Measurements from ENCODE around the gene CPEB2. TPM values are rescaled to one million over a fixed set of nuclear protein-coding genes. Genes with fewer than 3 reads are reported as not detected.

Gene CPEB2
- polyA plus RNA-seq, 1 experiment, result 10.4 TPM

DNA sequence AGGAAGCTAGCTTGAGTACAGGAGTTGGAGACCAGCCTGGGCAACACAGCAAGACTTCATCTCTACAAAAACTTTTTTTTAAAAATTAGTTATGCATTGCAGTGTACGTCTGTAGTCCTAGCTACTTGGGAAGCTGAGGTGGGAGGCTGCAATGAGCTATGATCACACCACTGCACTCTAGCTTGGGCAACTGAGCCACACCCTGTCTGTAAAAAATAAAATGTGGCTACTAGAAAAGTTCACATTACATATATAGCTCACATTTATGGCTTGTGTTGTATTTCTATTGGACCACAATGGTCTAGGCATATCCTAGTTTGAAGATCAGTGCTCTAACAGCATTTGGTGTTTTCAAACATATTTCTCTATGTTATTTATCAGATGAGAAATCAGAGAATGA lies 11.8 kb upstream of the CPEB2 start:
- Histone ChIP-seq H3K9me3 (ENCODE audit: control insufficient read depth, insufficient read depth, low read length) (no peaks in the 10 kb centered on the region), H3K27me3 (ENCODE audit: control insufficient read depth, insufficient read depth, low read length) (no peaks in the 10 kb centered on the region), H3K27ac (ENCODE audit: low read depth, low read length) (no peak overlapping the region), H3K4me3 (ENCODE audit: low read depth, low read length) (no peak overlapping the region)
- TF ChIP-seq, protein P1, sequence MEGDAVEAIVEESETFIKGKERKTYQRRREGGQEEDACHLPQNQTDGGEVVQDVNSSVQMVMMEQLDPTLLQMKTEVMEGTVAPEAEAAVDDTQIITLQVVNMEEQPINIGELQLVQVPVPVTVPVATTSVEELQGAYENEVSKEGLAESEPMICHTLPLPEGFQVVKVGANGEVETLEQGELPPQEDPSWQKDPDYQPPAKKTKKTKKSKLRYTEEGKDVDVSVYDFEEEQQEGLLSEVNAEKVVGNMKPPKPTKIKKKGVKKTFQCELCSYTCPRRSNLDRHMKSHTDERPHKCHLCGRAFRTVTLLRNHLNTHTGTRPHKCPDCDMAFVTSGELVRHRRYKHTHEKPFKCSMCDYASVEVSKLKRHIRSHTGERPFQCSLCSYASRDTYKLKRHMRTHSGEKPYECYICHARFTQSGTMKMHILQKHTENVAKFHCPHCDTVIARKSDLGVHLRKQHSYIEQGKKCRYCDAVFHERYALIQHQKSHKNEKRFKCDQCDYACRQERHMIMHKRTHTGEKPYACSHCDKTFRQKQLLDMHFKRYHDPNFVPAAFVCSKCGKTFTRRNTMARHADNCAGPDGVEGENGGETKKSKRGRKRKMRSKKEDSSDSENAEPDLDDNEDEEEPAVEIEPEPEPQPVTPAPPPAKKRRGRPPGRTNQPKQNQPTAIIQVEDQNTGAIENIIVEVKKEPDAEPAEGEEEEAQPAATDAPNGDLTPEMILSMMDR (IDR thresholded peaks at IDR 0.05; ENCODE audit: low read depth, low read length), result no peak
- CTCF ChIA-PET, result no interaction called here
- POLR2A ChIA-PET, result no interaction called here
- no peak for DNase-seq (ENCODE audit: low read depth, low spot score)

DNA sequence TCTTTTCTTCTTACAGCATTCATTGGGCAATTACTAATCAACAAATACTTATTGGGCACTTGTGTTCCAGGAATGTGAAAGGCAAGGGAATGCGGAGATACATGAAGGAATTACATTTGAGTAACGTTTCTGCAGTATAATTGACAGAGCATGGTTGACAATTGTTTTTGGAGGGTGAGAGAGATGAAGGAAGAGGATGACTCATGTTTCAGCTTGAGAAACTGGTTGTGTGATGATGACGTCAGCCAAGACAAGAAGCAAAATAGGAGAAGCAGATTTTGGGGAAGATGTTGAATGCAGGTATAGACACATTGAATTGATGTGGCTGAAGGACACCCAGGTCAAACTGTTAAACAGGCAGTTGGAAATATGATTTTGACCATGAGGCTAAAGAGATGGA lies 8.0 kb upstream of the CPEB2 start:
- Histone ChIP-seq H3K4me3 (ENCODE audit: low read depth, low read length) (no peak overlapping the region), H3K9me3 (ENCODE audit: control insufficient read depth, insufficient read depth, low read length) (no peaks in the 10 kb centered on the region), H3K27ac (ENCODE audit: low read depth, low read length) (no peak overlapping the region), H3K27me3 (ENCODE audit: control insufficient read depth, insufficient read depth, low read length) (no peaks in the 10 kb centered on the region)
- ChIA-PET POLR2A (no interaction called here), CTCF (no interaction called here)
- DNase-seq (ENCODE audit: low read depth, low spot score), result no peak
- TF ChIP-seq, protein P1 (IDR thresholded peaks at IDR 0.05; ENCODE audit: low read depth, low read length), result no peak

DNA sequence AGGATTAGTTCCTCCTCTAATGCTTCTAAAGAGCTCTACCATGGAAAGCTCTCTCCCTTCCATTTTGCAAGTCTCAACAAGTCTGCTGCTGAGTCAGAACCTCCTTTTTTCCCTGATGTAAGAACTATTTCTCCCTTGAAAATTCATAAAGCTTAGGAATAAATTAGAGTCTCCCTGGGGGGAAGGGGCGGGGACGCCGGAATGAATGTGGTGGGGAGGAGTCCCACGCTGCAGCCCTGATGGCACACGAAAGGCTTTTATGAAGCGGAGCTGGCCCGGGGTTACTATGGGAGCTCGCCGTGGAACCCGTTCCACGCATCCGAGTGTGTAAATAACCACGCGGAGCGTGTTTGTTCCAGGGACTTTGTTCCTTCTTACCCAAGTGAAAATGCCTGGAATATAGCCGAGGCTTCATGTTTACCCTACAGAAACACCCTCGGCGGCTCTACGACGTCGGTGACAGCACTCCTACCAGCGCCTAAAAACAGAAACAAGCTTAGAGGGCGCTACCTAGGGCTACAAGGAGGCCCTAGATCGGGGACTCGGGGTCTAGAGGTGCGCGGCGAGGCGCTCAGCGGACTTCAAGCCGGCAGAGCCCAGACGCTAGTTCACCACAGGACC lies 923 bp upstream of the CPEB2 start:
- TF ChIP-seq, protein P1 (IDR thresholded peaks at IDR 0.05; ENCODE audit: low read depth, low read length), result no peak
- ChIA-PET CTCF (interaction anchor here (0.6 to 2.2 kb wide), 4 partner anchors 17 to 1347 kb away, joined by 3 to 11 read pairs (median 8); no protein-coding TSS in a partner anchor), POLR2A (interaction anchor here (0.7 kb wide), 1 partner anchor 145 kb away, joined by 3 read pairs; no protein-coding TSS in a partner anchor)
- Histone ChIP-seq H3K9me3 (ENCODE audit: control insufficient read depth, insufficient read depth, low read length) (no peaks in the 10 kb centered on the region; the same call in 1 of the 2 replicates), H3K27ac (ENCODE audit: low read depth, low read length) (peak overlapping the region; percentile 92), H3K4me3 (ENCODE audit: low read depth, low read length) (peak overlapping the region; percentile 85), H3K27me3 (ENCODE audit: control insufficient read depth, insufficient read depth, low read length) (no peaks in the 10 kb centered on the region)
- DNase-seq (ENCODE audit: low read depth, low spot score), result peak; percentile 63

DNA sequence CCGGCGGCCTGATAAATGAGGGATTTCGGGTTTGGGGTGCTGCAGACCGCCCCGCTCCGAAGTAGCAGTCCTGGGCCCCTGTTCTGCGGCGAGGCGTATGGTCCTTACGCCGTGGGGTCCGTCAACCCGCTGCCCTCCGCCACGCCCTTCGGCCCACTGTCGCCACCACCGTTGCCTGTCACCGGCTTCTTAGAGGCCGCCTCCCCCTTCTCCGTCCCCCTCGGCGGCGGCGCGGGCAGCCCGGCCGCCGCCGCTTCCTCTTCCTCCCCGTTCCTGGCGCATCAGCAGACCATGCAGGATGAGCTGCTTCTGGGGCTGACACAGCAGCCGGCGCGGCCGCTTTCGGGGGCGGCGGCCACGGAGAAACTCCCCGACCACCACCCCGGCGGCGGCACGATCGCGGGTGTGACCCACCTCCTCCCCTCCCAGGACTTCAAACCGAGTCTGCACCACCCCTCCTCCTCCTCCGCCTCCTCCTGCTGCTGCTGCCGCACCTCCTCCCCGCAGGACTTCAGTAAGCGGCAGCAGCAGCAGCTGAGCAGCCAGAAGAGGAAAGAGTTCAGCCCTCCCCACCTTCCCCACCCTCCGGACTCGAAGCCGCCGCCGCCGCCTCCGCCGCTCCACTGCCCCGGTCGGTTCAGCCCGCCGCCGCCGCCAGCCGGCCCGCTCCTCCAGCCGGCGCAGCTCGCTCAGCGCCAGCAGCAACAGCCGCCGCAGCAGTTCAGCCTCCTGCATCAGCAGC lies 549 bp downstream of the CPEB2 start:
- TF ChIP-seq, protein P1 (IDR thresholded peaks at IDR 0.05; ENCODE audit: low read depth, low read length), result no peak
- no peaks in the 10 kb centered on the region; the same call in 1 of the 2 replicates for H3K9me3 ChIP-seq (ENCODE audit: control insufficient read depth, insufficient read depth, low read length)
- POLR2A ChIA-PET, result interaction anchor here (0.6 to 1.0 kb wide), 4 partner anchors 86 to 1100 kb away, joined by 3 to 8 read pairs (median 4); no protein-coding TSS in a partner anchor
- peak overlapping the region; percentile 85 for H3K4me3 ChIP-seq (ENCODE audit: low read depth, low read length)
- peak; percentile 61 for DNase-seq (ENCODE audit: low read depth, low spot score)
- CTCF ChIA-PET, result interaction anchor here (0.6 to 1.3 kb wide), 3 partner anchors 160 to 1348 kb away, joined by 3 to 4 read pairs (median 3); no protein-coding TSS in a partner anchor
- H3K27ac ChIP-seq (ENCODE audit: low read depth, low read length), result peak overlapping the region; percentile 98
- H3K27me3 ChIP-seq (ENCODE audit: control insufficient read depth, insufficient read depth, low read length), result no peaks in the 10 kb centered on the region

All from AG04450 (cell line).